DMS53 treated with DMSO at 0.1 percent for 48 hours (cell line): ENCODE measurements around the gene PEX5.
"Not testable (repeated sequence)": the region's sequence is repeated elsewhere in the genome, so short reads cannot be mapped to it uniquely, and the experiment has no call there.

ENCODE experiments used
- DNase-seq: peaks from one replicate; lab custom pipeline; 2025; ENCODE audit not compliant: unreplicated experiment; lab: John Stamatoyannopoulos, UW

The PEX5 gene

GRCh38 chr12:7210642-7211151, 21.2 kb downstream of the PEX5 start:
- DNase-seq, result no peak

DNA sequence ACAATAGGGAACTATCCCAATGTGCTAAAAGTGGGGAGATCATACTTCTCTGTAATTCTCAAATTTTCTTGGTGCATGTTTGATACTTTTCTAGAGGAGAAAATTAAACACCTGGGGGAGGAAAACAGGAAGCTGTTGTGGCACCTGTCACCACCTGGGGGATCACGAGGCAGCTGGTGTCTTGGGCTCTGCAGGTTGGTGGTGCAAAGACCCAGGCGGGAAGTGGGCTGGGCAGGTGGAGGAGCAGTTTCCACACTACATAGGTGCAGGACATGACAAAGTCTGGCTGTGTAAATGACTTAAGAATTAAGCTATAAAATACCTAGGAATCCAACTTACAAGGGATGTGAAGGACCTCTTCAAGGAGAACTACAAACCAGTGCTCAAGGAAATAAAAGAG, 23.2 kb downstream of the PEX5 start:
- no peak for DNase-seq

DNA sequence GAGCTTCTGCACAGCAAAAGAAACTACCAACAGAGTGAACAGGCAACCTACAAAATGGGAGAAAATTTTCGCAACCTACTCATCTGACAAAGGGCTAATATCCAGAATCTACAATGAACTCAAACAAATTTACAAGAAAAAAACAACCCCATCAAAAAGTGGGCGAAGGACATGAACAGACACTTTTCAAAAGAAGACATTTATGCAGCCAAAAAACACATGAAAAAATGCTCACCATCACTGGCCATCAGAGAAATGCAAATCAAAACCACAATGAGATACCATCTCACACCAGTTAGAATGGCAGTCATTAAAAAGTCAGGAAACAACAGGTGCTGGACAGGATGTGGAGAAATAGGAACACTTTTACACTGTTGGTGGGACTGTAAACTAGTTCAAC, 24.3 kb downstream of the PEX5 start:
- DNase-seq, result not testable (repeated sequence)

- no peak for DNase-seq
Measured at GRCh38 chr12:7217475-7218069, 28.1 kb downstream of the PEX5 start.

GRCh38 chr12:7219599-7220243, 30.2 kb downstream of the PEX5 start:
- peak; percentile 91 for DNase-seq

- no peak for DNase-seq
Measured at GRCh38 chr12:7221486-7221885, 32.0 kb downstream of the PEX5 start.

- DNase-seq, result no peak
Measured at GRCh38 chr12:7229741-7230140, 40.3 kb downstream of the PEX5 start.

DNA sequence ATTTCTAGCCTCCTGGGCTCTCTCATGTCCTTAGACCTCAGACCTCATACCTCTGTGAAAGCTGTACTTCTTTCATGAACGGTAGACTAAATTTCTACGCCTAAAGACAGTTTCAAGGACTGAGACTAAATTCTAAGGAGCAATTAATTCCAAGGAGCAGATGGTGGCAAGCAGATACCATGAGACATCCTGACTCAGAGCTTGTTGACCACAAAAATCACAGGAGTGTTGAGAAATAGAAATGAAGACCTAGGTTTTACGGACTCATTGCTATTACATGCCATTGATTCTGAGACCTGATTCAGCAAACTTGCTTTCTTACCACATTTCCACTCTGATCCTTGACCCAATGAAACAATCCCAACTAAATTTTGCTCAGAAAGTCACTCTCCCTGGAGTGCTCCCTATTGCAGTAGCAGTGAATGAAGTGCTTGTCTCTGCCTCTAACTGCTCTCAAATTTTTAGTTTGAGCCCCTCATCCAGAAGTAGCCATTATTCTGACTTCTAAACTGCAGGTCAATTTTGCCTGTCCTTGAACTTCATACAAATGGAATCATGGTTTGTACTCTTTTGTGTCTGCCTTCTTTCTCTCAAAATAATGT, 52.0 kb downstream of the PEX5 start:
- DNase-seq, result no peak

DNA sequence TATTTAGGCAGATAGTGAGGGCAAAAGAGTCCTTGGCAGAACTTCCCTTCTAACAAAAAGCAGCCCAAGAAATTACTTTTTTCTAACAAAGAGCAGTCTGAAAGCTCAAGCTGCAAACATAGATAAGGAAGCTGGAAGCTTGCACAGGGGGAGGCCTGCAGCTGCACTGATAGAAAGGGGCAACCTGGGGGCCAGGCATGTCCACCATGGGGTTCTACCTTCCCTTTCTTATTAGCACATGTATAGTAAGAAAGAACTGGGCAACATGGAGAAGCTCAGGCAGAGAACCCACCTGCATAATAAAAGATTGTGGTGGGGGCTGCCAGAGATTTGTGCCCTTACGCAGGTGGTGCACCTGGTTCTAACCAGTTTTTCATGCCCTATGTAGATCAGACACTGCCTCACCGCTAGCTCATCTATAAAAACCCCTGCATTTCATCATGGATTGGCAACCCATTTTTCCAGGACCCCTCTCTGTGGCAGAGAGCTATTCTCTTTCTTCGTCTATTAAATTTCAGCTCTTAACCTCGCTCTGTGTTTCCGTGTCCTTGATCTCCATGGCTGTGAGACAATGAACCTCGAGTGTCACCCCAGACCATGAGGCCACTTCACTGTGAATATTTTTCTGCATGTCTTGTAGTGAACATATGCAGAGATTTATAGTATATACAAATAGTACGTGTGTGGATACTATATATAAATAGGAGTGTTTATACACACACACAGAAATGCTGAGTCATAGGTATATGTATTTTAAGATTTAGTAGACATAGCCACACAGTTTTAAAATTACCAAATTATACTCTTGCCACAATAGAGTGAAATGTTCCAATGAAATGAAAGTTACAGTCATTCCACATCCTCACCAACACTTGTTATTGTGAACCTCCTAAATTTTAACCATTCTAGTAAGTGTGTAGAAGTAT, 53.0 kb downstream of the PEX5 start:
- no peak for DNase-seq

GRCh38 chr12:7251328-7251996, 62.0 kb downstream of the PEX5 start:
- not testable (repeated sequence) for DNase-seq

- DNase-seq, result no peak
Measured at GRCh38 chr12:7259060-7259459, 69.6 kb downstream of the PEX5 start.
